Stimulated activated CD8-positive, alpha-beta memory T cell treated with anti-CD3 and anti-CD28 coated beads, Interleukin-4, amount 100 ng/mL, for 48 hours (primary cell): ENCODE results near the gene MED16.
A peak's percentile ranks its signal among the peaks of the same experiment; 100 is the strongest.
"Not testable (repeated sequence)": the region's sequence is repeated elsewhere in the genome, so short reads cannot be mapped to it uniquely, and the experiment has no call there.

Experiments
- DNase-seq: peaks from one replicate; pipeline ENCODE4 v3.0.0-alpha.2; 2020

Gene MED16

GRCh38 chr19:904545-904944 is 11.6 kb upstream of the MED16 start:
- no peak for DNase-seq

- DNase-seq, result no peak
These were observed 10.3 kb upstream of the MED16 start for GRCh38 chr19:903266-903797.

DNA sequence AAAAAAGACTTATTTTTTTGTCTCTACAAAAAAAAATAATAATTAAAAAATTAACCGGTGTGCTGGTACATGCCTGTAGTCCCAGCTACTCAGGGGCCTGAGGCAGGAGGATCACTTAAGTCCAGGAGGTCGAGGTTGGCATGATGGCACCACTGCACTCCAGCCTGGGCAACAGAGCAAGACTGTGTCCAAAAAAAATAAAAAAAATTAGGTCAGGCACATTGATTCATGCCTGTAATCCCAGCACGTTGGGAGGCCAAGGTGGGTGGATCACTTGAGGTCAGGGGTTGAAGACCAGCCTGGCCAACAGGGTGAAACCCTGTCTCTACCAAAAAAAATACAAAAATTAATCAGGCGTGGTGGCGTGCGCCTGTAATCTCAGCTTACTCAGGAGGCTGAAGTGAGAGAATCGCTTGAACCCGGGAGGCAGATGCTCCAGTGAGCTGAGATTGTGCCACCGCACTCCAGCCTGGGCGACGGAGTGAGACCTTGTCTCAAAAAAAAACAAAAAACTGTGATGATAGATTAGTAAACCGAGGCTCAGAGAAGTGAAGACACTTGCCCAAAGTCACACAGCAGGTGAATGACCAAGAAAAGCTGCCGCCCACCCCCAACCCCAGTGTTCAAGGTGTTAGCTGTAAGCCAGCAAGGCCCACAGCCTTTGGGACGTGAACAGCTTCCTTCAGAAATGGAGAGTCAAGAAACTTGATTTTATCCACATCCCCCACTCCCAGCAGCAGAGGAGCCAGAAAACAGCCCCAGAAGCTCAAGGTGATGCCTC is 9.6 kb upstream of the MED16 start:
- no peak for DNase-seq

- no peak for DNase-seq
These were observed 9.0 kb upstream of the MED16 start for GRCh38 chr19:902093-902370.

GRCh38 chr19:901216-902092 is 8.5 kb upstream of the MED16 start:
- no peak for DNase-seq

DNA sequence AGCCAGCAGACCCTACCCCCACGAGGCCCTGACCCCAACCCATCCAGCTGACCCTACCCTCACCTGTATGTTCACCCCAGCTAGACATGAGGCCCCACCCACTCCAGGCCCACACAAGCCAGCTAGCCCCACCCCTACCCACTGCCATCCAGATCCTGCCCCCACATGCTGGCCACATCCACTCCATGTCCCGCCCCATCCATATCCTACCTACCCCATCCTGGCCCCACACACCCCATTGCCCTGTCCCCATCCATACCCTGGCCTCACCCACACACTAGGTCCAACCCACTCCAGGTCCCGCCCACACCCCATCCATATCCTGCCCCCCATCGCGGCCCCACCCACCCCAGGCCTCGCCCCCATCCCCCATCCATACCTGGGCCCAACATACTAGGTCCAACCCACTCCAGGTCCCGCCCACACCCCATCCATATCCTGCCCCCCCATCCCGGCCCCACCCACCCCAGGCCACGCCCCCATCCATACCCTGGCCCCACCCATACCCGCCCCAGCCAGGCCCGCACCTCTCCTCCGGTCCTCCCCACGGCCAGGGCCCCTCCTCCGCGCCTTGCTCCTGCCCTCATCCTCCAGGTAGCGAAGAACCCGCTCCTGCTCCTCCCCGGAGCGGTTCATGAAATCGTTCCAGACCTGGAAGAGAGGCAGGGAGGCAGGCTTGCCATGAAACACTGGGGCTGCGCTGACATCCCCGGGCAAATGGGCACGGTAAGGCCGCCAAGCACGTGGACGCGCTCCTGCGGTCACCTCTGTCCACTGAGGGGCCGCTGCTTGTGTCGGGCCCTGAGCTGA is 7.5 kb upstream of the MED16 start:
- no peak for DNase-seq

GRCh38 chr19:900043-900301 is 7.0 kb upstream of the MED16 start:
- DNase-seq, result no peak

- DNase-seq, result no peak
These were observed 6.5 kb upstream of the MED16 start for GRCh38 chr19:899336-900042.

GRCh38 chr19:898663-899062 is 5.7 kb upstream of the MED16 start:
- no peak for DNase-seq

DNA sequence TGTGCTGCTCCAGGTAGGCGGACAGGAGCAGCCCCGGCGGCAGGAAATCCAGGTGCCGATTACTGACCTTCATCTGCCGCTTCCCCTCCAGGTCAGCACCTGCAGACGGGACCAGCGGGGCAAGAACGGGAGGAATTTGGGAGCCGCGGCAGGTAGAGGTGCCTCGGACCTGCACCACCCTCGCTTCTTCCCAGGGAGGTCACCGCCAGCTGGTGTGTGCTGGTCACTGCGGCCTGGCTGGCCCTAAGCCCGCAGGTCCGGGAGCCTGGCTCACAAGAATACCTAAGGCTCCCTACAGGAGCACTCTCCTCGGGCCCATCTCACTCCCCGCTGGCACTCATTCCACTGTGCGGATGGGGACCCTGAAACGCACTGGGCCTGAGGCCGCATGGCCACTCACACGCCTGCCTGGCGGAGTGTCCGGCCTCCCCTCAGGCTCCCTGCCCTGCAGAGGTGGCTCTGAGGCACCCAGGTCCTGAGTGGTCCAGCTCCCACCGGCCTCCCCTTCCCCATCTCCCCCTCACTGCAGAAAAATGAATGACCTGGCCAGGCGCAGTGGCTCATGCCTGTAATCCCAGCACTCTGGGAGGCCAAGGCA is 4.6 kb upstream of the MED16 start:
- DNase-seq, result no peak

DNA sequence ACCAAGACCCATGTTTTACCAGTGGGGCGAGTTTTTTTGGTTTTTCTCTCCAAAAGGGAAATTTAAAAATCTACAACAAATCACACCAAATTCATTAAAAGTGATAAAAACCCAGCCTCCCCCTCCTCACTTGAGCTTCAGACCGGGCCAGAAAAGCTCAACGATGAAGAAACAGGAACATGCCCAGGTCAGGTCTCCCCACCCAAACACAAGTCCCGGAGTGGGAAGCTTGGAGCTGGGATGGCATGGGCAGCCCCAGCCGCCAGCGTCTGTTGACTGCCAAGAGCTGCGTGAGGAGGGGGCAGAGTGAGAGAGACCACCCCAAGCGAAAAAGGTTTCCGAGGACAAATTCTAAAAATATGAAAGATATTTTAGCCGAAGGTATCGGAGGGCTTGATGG is 4.0 kb upstream of the MED16 start:
- no peak for DNase-seq

- no peak for DNase-seq
These were observed 3.4 kb upstream of the MED16 start for GRCh38 chr19:896434-896833.

DNA sequence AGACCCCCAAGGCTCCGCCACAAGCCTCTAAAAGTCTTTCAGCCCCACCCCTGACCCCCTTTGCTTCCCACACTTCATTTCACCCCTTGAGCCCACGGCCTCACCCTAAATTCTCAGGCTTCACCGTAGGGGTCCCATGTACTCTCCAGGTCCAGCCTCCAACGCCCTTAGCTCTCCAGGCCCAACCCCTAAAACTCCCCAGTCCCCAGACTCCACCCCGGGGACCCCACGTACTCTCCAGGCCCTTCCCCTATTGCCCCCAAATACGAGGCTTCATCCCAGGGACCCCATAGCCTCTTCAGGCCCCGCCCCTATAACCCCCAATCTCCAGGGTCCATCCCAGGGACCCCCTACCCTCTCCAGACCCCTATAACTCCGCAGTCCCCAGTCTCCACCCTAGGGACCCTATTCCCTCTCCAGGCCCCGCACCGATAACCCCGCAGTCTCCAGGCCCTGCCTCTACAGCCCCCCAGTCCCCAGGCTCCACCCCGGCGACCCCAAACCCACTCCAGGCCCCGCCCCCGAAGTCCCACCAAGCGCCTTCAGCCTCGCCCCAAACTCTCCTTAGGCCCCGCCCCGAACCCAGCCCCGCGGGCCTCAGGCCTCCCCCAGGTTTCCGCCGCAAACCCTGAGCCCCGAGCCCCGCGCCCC is 619 bp downstream of the MED16 start:
- peak; percentile 64 for DNase-seq

DNA sequence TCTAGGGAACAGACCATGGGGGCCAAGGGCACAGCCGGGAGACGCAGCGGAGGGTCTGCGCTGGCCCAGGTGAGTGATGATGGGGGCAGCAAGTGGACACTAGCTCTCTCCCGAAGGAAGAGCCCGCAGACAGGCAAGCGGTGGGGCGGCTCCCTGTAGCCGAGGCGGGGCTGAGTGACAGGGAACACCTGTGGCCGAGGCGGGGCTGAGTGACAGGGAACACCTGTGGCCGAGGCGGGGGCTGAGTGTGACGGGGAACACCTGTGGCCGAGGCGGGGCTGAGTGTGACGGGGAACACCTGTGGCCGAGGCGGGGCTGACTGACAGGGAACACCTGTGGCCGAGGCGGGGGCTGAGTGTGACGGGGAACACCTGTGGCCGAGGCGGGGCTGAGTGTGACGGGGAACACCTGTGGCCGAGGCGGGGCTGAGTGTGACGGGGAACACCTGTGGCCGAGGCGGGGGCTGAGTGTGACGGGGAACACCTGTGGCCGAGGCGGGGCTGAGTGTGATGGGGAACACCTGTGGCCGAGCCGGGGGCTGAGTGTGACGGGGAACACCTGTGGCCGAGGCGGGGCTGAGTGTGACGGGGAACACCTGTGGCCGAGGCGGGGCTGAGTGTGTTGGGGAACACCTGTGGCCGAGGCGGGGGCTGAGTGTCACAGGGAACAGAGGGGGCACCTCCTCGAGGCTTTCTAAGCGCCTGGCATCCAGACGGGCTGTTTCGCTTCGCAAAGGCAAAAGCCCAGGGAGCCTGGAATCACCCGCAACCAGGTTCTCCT is 1.4 kb downstream of the MED16 start:
- DNase-seq, result not testable (repeated sequence)

- no peak for DNase-seq
These were observed 2.2 kb downstream of the MED16 start for GRCh38 chr19:890831-891230.

DNA sequence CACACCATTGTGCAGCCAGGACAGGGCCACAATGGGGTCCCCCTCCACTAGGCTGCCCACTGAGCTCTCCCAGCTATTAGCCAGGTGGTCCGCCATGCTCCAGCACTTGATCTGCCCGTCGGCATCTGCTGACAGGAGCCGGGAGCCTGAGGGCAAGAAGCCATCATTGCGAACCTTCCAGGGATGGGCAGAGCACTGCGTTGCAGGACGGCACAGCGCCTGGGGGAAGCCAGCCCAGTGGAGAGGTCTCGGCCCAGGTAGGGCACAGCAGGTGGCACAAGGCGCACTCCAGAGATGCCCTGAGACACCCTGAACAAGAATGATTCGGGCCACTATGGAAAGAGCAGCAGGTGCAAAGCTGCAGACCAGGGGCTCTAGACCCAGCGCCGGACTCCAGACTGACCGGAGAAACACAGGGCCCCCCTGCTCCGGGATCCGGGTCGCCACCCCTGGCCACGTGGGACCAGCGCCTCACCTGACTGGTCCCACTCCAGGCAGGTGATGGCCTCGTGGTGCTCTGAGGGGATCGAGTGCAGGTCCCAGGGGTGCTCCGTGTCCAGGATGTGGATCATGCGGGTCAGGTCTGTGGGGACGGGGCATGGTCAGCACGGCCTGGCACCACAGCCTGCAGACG is 3.2 kb downstream of the MED16 start:
- no peak for DNase-seq

GRCh38 chr19:888581-889385 is 4.2 kb downstream of the MED16 start:
- DNase-seq, result peak; percentile 73

GRCh38 chr19:887599-887998 is 5.4 kb downstream of the MED16 start:
- DNase-seq, result no peak

DNA sequence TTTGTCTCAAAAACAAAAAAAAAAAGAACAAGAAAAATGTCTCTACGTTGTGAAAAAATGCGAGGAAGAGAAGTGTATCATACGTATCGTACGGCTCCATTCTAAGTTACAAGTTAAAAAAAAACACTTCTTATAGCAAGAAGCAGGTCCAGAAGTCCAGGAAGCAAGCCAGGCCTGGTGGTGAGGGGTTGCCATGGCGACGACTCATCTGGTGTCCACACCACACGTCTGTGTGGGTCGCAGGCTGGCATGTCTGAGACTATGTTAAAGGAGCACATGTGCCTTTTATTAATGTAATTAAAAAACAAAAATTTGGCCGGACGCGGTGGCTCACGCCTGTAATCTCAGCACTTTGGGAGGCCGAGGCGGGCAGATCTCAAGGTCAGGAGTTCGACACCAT is 5.9 kb downstream of the MED16 start:
- no peak for DNase-seq
